Fibroblast of lung (primary cell): ENCODE measurements around the gene SRRM3. TPM values are rescaled to one million over a fixed set of nuclear protein-coding genes. Genes with fewer than 3 reads are reported as not detected.
"Not testable (repeated sequence)": the region's sequence is repeated elsewhere in the genome, so short reads cannot be mapped to it uniquely, and the experiment has no call there.

Experiments used
- DNase-seq, 2 donors: peaks; one replicate each; pipeline versions ENCODE4 v3.0.0 to v3.0.0-alpha.2; 2010; ENCODE audit warnings: low read depth in 2 of 2
- H2AFZ ChIP-seq: 2 replicates; pipeline ENCODE4 v1.5.1; 2012; ENCODE audit warnings: low read length, control low read depth, inconsistent platforms
- H3K27ac ChIP-seq: 2 replicates; pipeline ENCODE4 v1.5.1; 2011; ENCODE audit warnings: low read length, control low read depth; ENCODE audit not compliant: insufficient read depth
- H3K27me3 ChIP-seq: 2 replicates; pipeline ENCODE4 v1.5.1; 2011; ENCODE audit warnings: mild to moderate bottlenecking, low read length; ENCODE audit not compliant: control insufficient read depth, insufficient read depth
- H3K36me3 ChIP-seq: 2 replicates; pipeline ENCODE4 v1.5.1; 2011; ENCODE audit warnings: low read length; ENCODE audit not compliant: control insufficient read depth, insufficient read depth
- H3K4me1 ChIP-seq: 2 replicates; pipeline ENCODE4 v1.5.1; 2011; ENCODE audit warnings: low read length; ENCODE audit not compliant: control insufficient read depth, insufficient read depth; ENCODE audit errors: extremely low read depth
- H3K4me2 ChIP-seq: 2 replicates; pipeline ENCODE4 v1.5.1; 2011; ENCODE audit warnings: low read length, control low read depth; ENCODE audit not compliant: insufficient read depth; ENCODE audit errors: extremely low read depth
- H3K4me3 ChIP-seq, 4 experiments: fragments of 200-600 bp in 1 of 4; sonication (generic) in 1 of 4; replicated peaks in 1 of 4; 2 replicates each; pipeline ENCODE4 v1.5.1; 2011 to 2016; ENCODE audit warnings: low read length in 4 of 4, low read depth in 3 of 4, mild to moderate bottlenecking in 3 of 4, control low read depth in 2 of 4, inconsistent platforms in 1 of 4, mixed read lengths in 1 of 4; ENCODE audit not compliant: insufficient read depth in 1 of 4; ENCODE audit errors: control extremely low read depth in 1 of 4
- H3K79me2 ChIP-seq: 2 replicates; pipeline ENCODE4 v1.5.1; 2012; ENCODE audit warnings: mild to moderate bottlenecking, low read length, inconsistent platforms; ENCODE audit not compliant: control insufficient read depth, insufficient read depth
- H3K9ac ChIP-seq: 2 replicates; pipeline ENCODE4 v1.5.1; 2011; ENCODE audit warnings: mild to moderate bottlenecking, low read length, control low read depth; ENCODE audit not compliant: insufficient read depth
- H3K9me3 ChIP-seq: 2 replicates; pipeline ENCODE4 v1.5.1; 2012; ENCODE audit warnings: low read depth, low read length; ENCODE audit not compliant: control insufficient read depth, insufficient read depth
- H4K20me1 ChIP-seq: 2 replicates; pipeline ENCODE4 v1.5.1; 2011; ENCODE audit warnings: low read length; ENCODE audit not compliant: control insufficient read depth, insufficient read depth; ENCODE audit errors: extremely low read depth
- EZH2 ChIP-seq: IDR thresholded peaks from 2 replicates; pipeline ENCODE4 v1.5.1; 2012; ENCODE audit warnings: low read length, control low read depth, mild to moderate bottlenecking; ENCODE audit errors: missing control alignments
- polyA plus RNA-seq, 2 donors: library from polyadenylated mRNA; depleted of rRNA in 1 of 2; stranded (reverse) in 1 of 2; unstranded in 1 of 2; fragments of >200 nt; gene quantifications; 2 replicates each; pipeline ENCODE4 v1.2.1, GENCODE V29; 2011 to 2012; ENCODE audit warnings: missing spikeins in 1 of 2
- total RNA-seq: library from RNA; depleted of rRNA; stranded (reverse); fragments of >200 nt; gene quantifications from 2 replicates; pipeline ENCODE4 v1.2.1, GENCODE V29; 2014
- TF ChIP-seq, protein P1 (sequence below), 2 donors: IDR thresholded peaks in 1 of 2; conservative IDR thresholded peaks in 1 of 2; 1 replicate in 1 of 2; 2 replicates in 1 of 2; pipeline ENCODE4 v1.5.1; 2011 to 2012; ENCODE audit warnings: low read length in 2 of 2, control low read depth in 1 of 2, inconsistent platforms in 1 of 2, low read depth in 1 of 2, mild to moderate bottlenecking in 1 of 2

The SRRM3 gene
- total and polyA plus RNA-seq, 2 donors (not counting 1 experiment from before 2014, with no cell fraction given) = 0.40 to 1.7 TPM

- Histone ChIP-seq H3K27ac (no peak overlapping the region), H3K9me3 (no peaks in the 10 kb centered on the region), H3K9ac (no peak overlapping the region), H3K4me2 (no peak overlapping the region), H3K4me3 (no peak overlapping the region), H4K20me1 (no peaks in the 10 kb centered on the region), H3K79me2 (no peaks in the 10 kb centered on the region), H3K36me3 (no peaks in the 10 kb centered on the region), H3K27me3 (peaks cover 13% of the 10 kb centered on the region), H3K4me1 (no peaks in the 10 kb centered on the region), H2AFZ (no peak overlapping the region)
- DNase-seq = no peak
- TF ChIP-seq EZH2 = no peak
- TF ChIP-seq, protein P1, sequence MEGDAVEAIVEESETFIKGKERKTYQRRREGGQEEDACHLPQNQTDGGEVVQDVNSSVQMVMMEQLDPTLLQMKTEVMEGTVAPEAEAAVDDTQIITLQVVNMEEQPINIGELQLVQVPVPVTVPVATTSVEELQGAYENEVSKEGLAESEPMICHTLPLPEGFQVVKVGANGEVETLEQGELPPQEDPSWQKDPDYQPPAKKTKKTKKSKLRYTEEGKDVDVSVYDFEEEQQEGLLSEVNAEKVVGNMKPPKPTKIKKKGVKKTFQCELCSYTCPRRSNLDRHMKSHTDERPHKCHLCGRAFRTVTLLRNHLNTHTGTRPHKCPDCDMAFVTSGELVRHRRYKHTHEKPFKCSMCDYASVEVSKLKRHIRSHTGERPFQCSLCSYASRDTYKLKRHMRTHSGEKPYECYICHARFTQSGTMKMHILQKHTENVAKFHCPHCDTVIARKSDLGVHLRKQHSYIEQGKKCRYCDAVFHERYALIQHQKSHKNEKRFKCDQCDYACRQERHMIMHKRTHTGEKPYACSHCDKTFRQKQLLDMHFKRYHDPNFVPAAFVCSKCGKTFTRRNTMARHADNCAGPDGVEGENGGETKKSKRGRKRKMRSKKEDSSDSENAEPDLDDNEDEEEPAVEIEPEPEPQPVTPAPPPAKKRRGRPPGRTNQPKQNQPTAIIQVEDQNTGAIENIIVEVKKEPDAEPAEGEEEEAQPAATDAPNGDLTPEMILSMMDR (conservative IDR thresholded peaks at IDR 0.05 in 1 of 2, IDR thresholded peaks at IDR 0.05 in 1 of 2; ENCODE audit: low read depth in 1 of 2, low read length in 2 of 2) = no peak
Observed at GRCh38 chr7:76209310-76209709, 7.6 kb downstream of the SRRM3 start.

- no peak overlapping the region for H3K27ac ChIP-seq
- H3K4me1 ChIP-seq = no peaks in the 10 kb centered on the region
- peaks cover 13% of the 10 kb centered on the region for H3K27me3 ChIP-seq
- no peak overlapping the region for H3K9ac ChIP-seq
- H3K79me2 ChIP-seq = no peaks in the 10 kb centered on the region
- H3K4me3 ChIP-seq = no peak overlapping the region
- no peaks in the 10 kb centered on the region for H4K20me1 ChIP-seq
- no peak overlapping the region for H2AFZ ChIP-seq
- DNase-seq = no peak
- TF ChIP-seq EZH2 = no peak
- TF ChIP-seq, protein P1 (conservative IDR thresholded peaks at IDR 0.05 in 1 of 2, IDR thresholded peaks at IDR 0.05 in 1 of 2; ENCODE audit: low read depth in 1 of 2, low read length in 2 of 2) = no peak
- H3K36me3 ChIP-seq = no peaks in the 10 kb centered on the region
- no peak overlapping the region for H3K4me2 ChIP-seq
- H3K9me3 ChIP-seq = no peaks in the 10 kb centered on the region
Observed at GRCh38 chr7:76211216-76211615, 9.5 kb downstream of the SRRM3 start.

- H3K4me3 ChIP-seq, H2AFZ ChIP-seq, H3K36me3 ChIP-seq, DNase-seq, H4K20me1 ChIP-seq, H3K79me2 ChIP-seq, H3K4me1 ChIP-seq, H3K4me2 ChIP-seq, H3K9me3 ChIP-seq, H3K9ac ChIP-seq, H3K27ac ChIP-seq: not testable (repeated sequence)
- H3K27me3 ChIP-seq = peaks cover 19% of the 10 kb centered on the region
Observed at GRCh38 chr7:76215349-76215748, 13.7 kb downstream of the SRRM3 start.
